Measurements from ENCODE around the gene SMARCA2.

DNA sequence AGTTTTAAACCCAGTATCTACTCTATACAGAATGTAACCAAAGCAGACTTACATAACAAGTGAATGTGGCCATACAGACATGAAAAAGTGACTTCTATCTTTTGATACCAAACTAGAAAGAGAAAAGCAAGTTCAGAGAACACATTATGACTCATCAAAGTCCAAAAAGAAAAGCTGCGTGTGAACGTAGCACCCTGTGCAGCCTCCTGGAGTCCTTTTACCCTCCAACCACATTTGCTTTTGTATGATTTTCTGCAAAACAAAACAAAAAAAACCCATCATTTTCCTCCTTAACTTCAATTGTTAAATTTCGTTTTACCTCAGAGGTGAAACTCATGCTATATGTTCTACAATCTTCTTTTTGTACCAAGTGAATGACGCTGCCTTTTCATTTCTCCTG is 2.8 kb upstream of the SMARCA2 start:
- no peak for TF ChIP-seq ELF4 (IDR thresholded peaks at IDR 0.05)
- no peak for TF ChIP-seq NFRKB (IDR thresholded peaks at IDR 0.05)
- no peak for TF ChIP-seq L3MBTL2 (conservative IDR thresholded peaks at IDR 0.05)
- no peak for TF ChIP-seq SP1 (IDR thresholded peaks at IDR 0.05)
- TF ChIP-seq FOXK2 (IDR thresholded peaks at IDR 0.05) = no peak

Data from HEK293T (cell line).